DMS 273 treated with DMSO at 0.1 percent for 48 hours (cell line): ENCODE data around the gene ZNHIT3.

Source experiments
- DNase-seq: peaks from one replicate; lab custom pipeline; 2025; lab: John Stamatoyannopoulos, UW

ZNHIT3 gene

GRCh38 chr17:36512641-36513040, 26.2 kb downstream of the ZNHIT3 start:
- no peak for DNase-seq

GRCh38 chr17:36514856-36515255, 28.4 kb downstream of the ZNHIT3 start:
- DNase-seq, result no peak

- DNase-seq, result no peak
Measured at GRCh38 chr17:36515837-36516236, 29.4 kb downstream of the ZNHIT3 start.

- DNase-seq, result no peak
Measured at GRCh38 chr17:36523113-36523512, 36.6 kb downstream of the ZNHIT3 start.

- no peak for DNase-seq
Measured at GRCh38 chr17:36524428-36524876, 38.0 kb downstream of the ZNHIT3 start.

GRCh38 chr17:36525113-36525512, 38.6 kb downstream of the ZNHIT3 start:
- DNase-seq, result no peak

- no peak for DNase-seq
Measured at GRCh38 chr17:36525888-36526287, 39.4 kb downstream of the ZNHIT3 start.

GRCh38 chr17:36527621-36528250, 41.3 kb downstream of the ZNHIT3 start:
- DNase-seq, result no peak

- DNase-seq, result no peak
Measured at GRCh38 chr17:36529121-36529520, 42.6 kb downstream of the ZNHIT3 start.

GRCh38 chr17:36532435-36532975, 46.0 kb downstream of the ZNHIT3 start:
- DNase-seq, result no peak

GRCh38 chr17:36533935-36534839, 47.7 kb downstream of the ZNHIT3 start:
- no peak for DNase-seq

- DNase-seq, result peak; percentile 83
Measured at GRCh38 chr17:36534840-36535668, 48.6 kb downstream of the ZNHIT3 start, which contains the start of the genes MYO19 and PIGW. Gene MYO19 (minus strand): TSS chr17:36534868. CDS start chr17:36532538, 2,330 bp downstream. Gene PIGW (plus strand): TSS chr17:36534987. CDS start chr17:36537102, 2,115 bp downstream.

- no peak for DNase-seq
Measured at GRCh38 chr17:36535669-36536081, 49.2 kb downstream of the ZNHIT3 start.

- no peak for DNase-seq
Measured at GRCh38 chr17:36540696-36541095, 54.2 kb downstream of the ZNHIT3 start.

GRCh38 chr17:36542755-36543154, 56.3 kb downstream of the ZNHIT3 start:
- no peak for DNase-seq

GRCh38 chr17:36544044-36544306, 57.5 kb downstream of the ZNHIT3 start:
- DNase-seq, result no peak

- DNase-seq, result peak; percentile 66
Measured at GRCh38 chr17:36544307-36545076, 58.0 kb downstream of the ZNHIT3 start, which contains the start of gene GGNBP2. Gene GGNBP2 (plus strand): TSS chr17:36544919. CDS start chr17:36545725, 806 bp downstream.

- DNase-seq, result no peak
Measured at GRCh38 chr17:36545077-36545464, 58.6 kb downstream of the ZNHIT3 start.
